GM21723 (cell line): ENCODE data around the gene MEAK7.

ENCODE experiments used
- ATAC-seq: cut with Tn5 transposase; IDR thresholded peaks from one replicate; pipeline ENCODE4 v1.9.1; 2021; ENCODE audit warnings: mild to moderate bottlenecking, moderate library complexity; ENCODE audit not compliant: unreplicated experiment

MEAK7 gene

GRCh38 chr16:84471966-84472365 lies 32.5 kb downstream of the MEAK7 start:
- ATAC-seq, result no peak

- ATAC-seq, result no peak
Observed at GRCh38 chr16:84471316-84471715, 33.1 kb downstream of the MEAK7 start.

DNA sequence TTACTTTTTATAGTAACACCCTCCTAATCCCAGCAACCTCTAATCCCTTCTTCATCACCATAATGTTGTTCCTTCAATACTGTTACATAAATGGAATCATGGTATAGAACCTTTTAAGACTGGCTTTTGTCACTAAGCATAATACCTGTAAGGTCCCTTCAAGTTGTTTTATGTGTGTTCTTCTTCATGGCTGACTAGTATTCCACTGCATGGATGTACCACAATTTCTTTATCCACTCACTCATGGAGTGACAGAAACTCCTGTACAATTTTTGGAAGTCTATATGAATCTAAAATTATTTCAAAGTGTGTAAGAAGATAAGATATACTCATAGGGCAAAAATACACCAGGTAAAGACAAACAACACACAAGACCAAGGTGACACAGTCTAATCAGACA lies 36.8 kb downstream of the MEAK7 start:
- ATAC-seq, result no peak

DNA sequence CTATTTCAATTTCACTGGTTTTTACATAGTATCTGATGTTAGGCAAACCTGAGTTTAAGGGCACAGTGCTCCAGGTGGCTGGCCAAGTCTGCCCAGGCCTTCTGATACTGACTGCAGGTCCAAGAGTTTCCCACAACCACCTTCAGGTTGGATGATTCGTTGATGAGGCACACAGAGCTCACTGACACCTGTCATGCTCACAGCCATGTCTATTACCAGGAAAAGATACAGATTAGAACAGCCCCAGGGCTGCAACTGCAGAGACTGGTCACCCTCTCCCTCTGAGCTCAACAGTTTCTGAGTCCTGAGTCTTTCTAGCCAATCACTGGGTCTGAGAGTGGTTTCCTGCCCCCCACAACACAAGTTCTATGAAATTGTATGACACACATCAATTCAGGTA lies 37.2 kb downstream of the MEAK7 start:
- no peak for ATAC-seq

DNA sequence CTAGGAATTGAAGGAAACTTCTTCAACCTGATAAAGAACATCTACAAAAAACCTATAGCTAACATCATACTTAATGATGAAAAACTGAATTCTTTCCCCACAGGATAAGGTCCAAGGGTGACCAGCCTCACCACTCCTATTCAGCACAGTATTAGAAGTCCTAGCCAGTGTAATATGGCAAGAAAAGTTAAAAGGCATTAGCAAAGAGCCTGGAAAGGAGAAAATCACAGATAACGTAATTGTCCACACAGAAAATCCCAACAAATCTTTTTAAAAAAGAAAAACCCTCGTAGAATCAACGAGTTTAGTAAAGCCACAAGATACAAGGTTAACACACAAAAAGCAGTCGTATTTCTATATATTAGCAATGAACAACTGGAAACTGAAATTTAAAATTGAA lies 37.8 kb downstream of the MEAK7 start:
- no peak for ATAC-seq

DNA sequence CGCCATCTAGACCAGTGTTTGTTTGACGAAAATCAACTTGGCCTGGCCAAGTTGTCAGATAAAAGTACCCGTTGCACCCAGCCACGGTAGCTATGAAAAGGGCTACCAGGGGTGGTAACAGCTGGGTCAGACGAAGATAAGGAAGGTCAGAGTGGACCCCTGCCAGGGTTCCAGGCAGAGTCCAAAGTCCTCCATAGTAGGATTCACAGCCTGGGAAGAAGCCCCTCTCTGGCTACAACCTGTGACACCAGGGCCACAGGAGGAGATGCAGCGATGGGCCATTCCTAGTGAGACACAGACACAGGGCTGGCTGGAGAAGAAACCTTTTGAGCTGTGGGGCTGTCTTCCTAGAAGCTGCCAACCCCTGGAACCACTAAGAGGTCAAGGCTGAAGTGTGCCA lies 39.3 kb downstream of the MEAK7 start:
- no peak for ATAC-seq

DNA sequence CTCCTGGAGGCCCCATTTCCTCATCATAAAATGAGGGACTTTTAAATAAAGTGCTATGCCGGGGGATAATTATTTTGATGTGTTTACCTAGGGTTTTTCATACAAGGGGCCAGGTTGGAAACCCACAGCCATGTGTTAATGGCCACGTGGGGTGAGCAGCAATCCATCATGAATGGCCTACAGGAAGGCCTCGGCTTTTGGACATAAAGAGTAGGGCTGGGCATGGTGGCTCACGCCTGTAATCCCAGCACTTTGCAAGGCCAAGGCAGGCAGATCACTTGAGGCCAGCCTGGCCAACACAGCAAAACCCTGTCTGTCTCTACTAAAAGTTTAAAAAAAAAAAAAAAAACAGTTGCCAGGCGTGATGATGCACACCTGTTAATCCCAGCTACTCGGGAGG lies 40.3 kb downstream of the MEAK7 start:
- ATAC-seq, result no peak

DNA sequence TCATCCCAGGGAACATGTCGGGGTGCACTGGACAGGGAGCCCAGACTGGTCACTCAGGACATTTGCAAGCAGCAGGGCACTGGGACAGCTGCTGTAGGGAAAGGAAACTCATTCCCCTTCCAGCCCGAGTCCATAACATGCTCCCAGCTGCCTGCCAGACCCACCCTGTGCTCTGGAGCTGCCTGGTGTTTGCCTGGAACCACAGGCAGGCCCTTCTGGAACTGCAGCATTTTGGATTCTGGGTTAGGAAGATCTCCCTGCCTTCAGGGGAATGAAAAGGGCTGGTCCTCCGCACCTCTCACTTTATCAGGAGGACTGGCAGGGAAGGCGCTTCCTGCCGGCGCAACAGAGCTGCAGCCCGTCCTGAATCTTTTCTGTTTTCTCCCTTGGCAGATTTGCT lies 41.2 kb downstream of the MEAK7 start:
- ATAC-seq, result no peak

GRCh38 chr16:84462296-84463210 lies 41.9 kb downstream of the MEAK7 start:
- no peak for ATAC-seq

GRCh38 chr16:84461413-84462295 lies 42.8 kb downstream of the MEAK7 start:
- no peak for ATAC-seq

DNA sequence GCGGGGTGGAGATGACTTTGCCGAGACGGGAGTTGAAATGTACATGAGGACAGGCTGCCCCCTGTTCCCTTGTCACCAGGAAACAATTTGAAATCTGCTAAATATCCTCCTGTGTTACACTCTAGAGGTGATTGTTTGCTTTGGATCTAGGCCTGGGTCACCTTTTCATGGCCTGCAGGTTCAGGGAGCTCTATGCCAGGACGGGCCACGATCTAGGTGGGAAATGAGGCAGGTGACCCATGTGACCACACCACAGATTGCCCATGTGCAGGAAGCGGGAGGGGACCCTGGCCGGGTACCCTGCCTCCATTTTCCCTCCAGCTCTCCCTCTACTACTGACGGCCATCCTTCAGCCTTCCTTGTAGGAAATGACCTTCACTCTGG lies 43.4 kb downstream of the MEAK7 start:
- no peak for ATAC-seq

GRCh38 chr16:84460406-84461028 lies 43.9 kb downstream of the MEAK7 start:
- no peak for ATAC-seq

DNA sequence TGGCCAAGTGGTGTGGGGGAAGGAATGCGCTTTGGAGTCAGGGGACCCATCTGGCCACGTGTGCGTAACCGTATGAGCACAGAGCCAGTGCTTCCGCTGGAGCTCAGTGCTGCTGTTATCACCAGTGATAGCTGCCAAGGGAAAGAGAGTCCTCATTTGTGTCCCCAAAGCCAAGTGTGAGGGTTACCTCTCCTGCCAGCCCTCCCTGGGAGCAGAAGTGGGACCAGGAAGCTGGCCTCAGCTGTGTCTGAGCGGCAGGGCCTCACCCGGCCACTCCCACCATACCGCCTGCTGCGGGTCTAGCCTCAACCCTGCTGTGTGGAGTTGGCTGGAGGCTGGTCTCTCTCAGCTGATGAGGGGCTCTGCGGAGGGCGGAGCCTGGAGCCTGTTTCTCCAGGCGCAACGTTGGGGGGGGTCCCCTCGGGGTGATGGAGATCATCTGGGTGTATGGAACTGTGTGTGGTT lies 44.5 kb downstream of the MEAK7 start:
- ATAC-seq, result no peak

GRCh38 chr16:84459533-84459894 lies 44.9 kb downstream of the MEAK7 start:
- no peak for ATAC-seq

DNA sequence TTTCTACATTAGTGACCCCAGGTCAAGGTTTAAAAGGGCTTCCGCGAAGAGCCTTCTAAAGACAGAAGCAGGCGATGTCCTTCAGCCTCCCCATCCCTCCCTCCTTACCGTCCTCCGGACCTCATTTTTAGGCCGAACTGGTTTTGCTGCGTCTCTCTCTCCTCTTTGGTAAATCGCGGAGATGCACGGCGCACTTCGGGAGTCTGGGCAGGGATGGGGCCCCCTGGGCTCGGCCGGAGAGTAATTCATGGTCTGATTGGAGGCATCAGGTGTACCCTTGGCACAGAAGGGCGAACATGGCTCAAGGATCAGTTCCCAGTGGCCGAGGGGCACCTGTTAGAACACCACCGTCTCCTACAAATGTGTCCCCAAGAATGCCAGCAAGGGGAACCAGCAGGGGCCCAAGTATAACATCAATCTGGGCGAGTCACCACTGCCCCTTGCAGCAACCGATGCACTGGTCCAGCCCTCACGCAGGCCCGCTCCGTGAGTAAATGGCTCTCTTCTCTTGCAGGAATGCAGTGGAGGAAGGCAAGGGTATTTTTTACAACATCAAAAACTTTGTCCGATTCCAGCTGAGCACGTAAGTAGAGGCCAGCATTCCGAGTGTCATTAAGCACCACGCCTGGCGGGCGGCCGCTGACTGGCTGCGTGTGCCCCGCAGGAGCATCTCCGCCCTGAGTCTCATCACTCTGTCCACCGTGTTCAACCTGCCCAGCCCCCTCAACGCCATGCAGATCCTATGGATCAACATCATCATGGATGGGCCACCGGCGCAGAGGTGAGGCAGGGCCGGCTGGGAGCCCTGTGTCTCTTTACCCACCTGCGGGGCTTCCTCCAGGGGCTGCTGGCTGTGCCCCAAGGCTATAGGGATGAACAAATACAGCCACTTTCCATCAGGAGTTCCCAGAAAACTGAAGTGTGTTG lies 45.6 kb downstream of the MEAK7 start:
- no peak for ATAC-seq

- ATAC-seq, result no peak
Observed at GRCh38 chr16:84455031-84455430, 49.4 kb downstream of the MEAK7 start.
